Osteoblast (primary cell): ENCODE data around the gene WDR45B. TPM values are rescaled to one million over a fixed set of nuclear protein-coding genes. Genes with fewer than 3 reads are reported as not detected.

ENCODE experiments used
- DNase-seq: peaks from one replicate; pipeline ENCODE4 v3.0.0; 2011; ENCODE audit warnings: low spot score, mixed read lengths; ENCODE audit not compliant: insufficient read length; ENCODE audit errors: missing footprints
- H2AFZ ChIP-seq: 2 replicates; pipeline ENCODE4 v1.6.0; 2011; ENCODE audit warnings: mild to moderate bottlenecking, low read length
- H3K27ac ChIP-seq: 2 replicates; pipeline ENCODE4 v1.5.1; 2011; ENCODE audit warnings: mild to moderate bottlenecking, low read depth, low read length, moderate library complexity
- H3K27me3 ChIP-seq: 2 replicates; pipeline ENCODE4 v1.6.0; 2012; ENCODE audit warnings: mild to moderate bottlenecking, control low read depth, inconsistent platforms, low read length, moderate library complexity; ENCODE audit not compliant: insufficient read depth
- H3K36me3 ChIP-seq: 2 replicates; pipeline ENCODE4 v1.5.1; 2011; ENCODE audit warnings: mild to moderate bottlenecking, low read length, control low read depth, moderate library complexity; ENCODE audit not compliant: insufficient read depth
- H3K4me1 ChIP-seq: 2 replicates; pipeline ENCODE4 v1.5.1; 2011; ENCODE audit warnings: mild to moderate bottlenecking, low read length, control low read depth, moderate library complexity; ENCODE audit not compliant: insufficient read depth
- H3K4me2 ChIP-seq: 2 replicates; pipeline ENCODE4 v1.6.0; 2011; ENCODE audit warnings: mild to moderate bottlenecking, low read length; ENCODE audit not compliant: insufficient read depth
- H3K4me3 ChIP-seq: fragments of 200-600 bp; sonication (generic); 3 replicates; pipeline ENCODE4 v1.5.1; 2012; ENCODE audit warnings: mild to moderate bottlenecking, low read length, inconsistent platforms; ENCODE audit not compliant: insufficient read depth
- H3K79me2 ChIP-seq: 2 replicates; pipeline ENCODE4 v1.6.0; 2012; ENCODE audit warnings: mild to moderate bottlenecking, low read length, control low read depth, inconsistent platforms; ENCODE audit not compliant: insufficient read depth
- H3K9me3 ChIP-seq: 2 replicates; pipeline ENCODE4 v1.5.1; 2011; ENCODE audit warnings: low read depth, low read length, control low read depth
- H4K20me1 ChIP-seq: 2 replicates; pipeline ENCODE4 v1.6.0; 2012; ENCODE audit warnings: mild to moderate bottlenecking, low read length, control low read depth; ENCODE audit not compliant: insufficient read depth
- CTCF ChIP-seq: IDR thresholded peaks from 2 replicates; pipeline ENCODE4 v1.5.1; 2011; ENCODE audit warnings: mild to moderate bottlenecking, low read depth, low read length, moderate library complexity; ENCODE audit errors: extremely low read depth
- total RNA-seq: library from RNA; depleted of rRNA; stranded (reverse); fragments of >200 nt; gene quantifications from 2 replicates; pipeline ENCODE4 v1.2.3, GENCODE V29; 2012

Gene WDR45B
- total RNA-seq, 1 donor = 66.2 TPM

GRCh38 chr17:82603981-82604448 lies 44.2 kb downstream of the WDR45B start:
- Histone ChIP-seq H3K4me1 (no peaks in the 10 kb centered on the region), H3K4me2 (no peak overlapping the region), H3K9me3 (no peaks in the 10 kb centered on the region), H3K27ac (no peak overlapping the region), H3K79me2 (peaks cover 42% of the 10 kb centered on the region), H3K36me3 (peaks cover 71% of the 10 kb centered on the region), H3K27me3 (no peaks in the 10 kb centered on the region), H3K4me3 (no peak overlapping the region), H4K20me1 (peaks cover 4% of the 10 kb centered on the region), H2AFZ (no peak overlapping the region)
- no peak for TF ChIP-seq CTCF
- peak; percentile 75 for DNase-seq

- DNase-seq = no peak
- Histone ChIP-seq H3K9me3 (no peaks in the 10 kb centered on the region), H3K4me3 (no peak overlapping the region), H3K79me2 (peaks cover 42% of the 10 kb centered on the region), H3K27me3 (no peaks in the 10 kb centered on the region), H3K4me2 (no peak overlapping the region), H3K4me1 (peaks cover 7% of the 10 kb centered on the region), H3K27ac (no peak overlapping the region), H3K36me3 (peaks cover 71% of the 10 kb centered on the region), H2AFZ (no peak overlapping the region), H4K20me1 (peaks cover 4% of the 10 kb centered on the region)
- no peak for TF ChIP-seq CTCF
Measured at GRCh38 chr17:82602986-82603710, 45.1 kb downstream of the WDR45B start.

- H3K79me2 ChIP-seq = peaks cover 44% of the 10 kb centered on the region
Measured at GRCh38 chr17:82602487-82602886, 45.8 kb downstream of the WDR45B start.

More at GRCh38 chr17:82602487-82602886, 45.8 kb downstream of the WDR45B start:
- H3K4me3 ChIP-seq = no peak overlapping the region
- no peak for TF ChIP-seq CTCF
- peaks cover 10% of the 10 kb centered on the region for H3K4me1 ChIP-seq
- no peaks in the 10 kb centered on the region for H3K27me3 ChIP-seq
- no peaks in the 10 kb centered on the region for H3K9me3 ChIP-seq
- peaks cover 66% of the 10 kb centered on the region for H3K36me3 ChIP-seq
- H3K27ac ChIP-seq = no peak overlapping the region
- H3K4me2 ChIP-seq = no peak overlapping the region
- DNase-seq = no peak
- peaks cover 4% of the 10 kb centered on the region for H4K20me1 ChIP-seq
- H2AFZ ChIP-seq = no peak overlapping the region
